Adrenal gland (tissue), 5 donors: ENCODE results near the gene DLK1.

Source experiments
- POLR2A ChIP-seq, 2 donors: fragments of 450-650 bp; IDR thresholded peaks; one replicate each; pipeline ENCODE4 v1.6.1; 2017; ENCODE audit warnings: antibody characterized with exemption in 2 of 2, mild to moderate bottlenecking in 2 of 2, moderate library complexity in 1 of 2
- TF ChIP-seq, protein P1 (sequence below), 6 experiments: fragments of 450-650 bp in 4 of 6; fragments of 200-600 bp in 2 of 6; sonication (generic) in 1 of 6; IDR thresholded peaks; 1 replicate in 5 of 6; 2 replicates in 1 of 6; pipeline versions ENCODE4 v1.5.1 to v1.8.0; 2016 to 2021; ENCODE audit warnings: antibody characterized with exemption in 6 of 6, mild to moderate bottlenecking in 2 of 6, moderate library complexity in 1 of 6
- donor health status: DM: no; HTN: no; CAD: no.

- no peak for TF ChIP-seq POLR2A (IDR thresholded peaks at IDR 0.05)
- TF ChIP-seq, protein P1, sequence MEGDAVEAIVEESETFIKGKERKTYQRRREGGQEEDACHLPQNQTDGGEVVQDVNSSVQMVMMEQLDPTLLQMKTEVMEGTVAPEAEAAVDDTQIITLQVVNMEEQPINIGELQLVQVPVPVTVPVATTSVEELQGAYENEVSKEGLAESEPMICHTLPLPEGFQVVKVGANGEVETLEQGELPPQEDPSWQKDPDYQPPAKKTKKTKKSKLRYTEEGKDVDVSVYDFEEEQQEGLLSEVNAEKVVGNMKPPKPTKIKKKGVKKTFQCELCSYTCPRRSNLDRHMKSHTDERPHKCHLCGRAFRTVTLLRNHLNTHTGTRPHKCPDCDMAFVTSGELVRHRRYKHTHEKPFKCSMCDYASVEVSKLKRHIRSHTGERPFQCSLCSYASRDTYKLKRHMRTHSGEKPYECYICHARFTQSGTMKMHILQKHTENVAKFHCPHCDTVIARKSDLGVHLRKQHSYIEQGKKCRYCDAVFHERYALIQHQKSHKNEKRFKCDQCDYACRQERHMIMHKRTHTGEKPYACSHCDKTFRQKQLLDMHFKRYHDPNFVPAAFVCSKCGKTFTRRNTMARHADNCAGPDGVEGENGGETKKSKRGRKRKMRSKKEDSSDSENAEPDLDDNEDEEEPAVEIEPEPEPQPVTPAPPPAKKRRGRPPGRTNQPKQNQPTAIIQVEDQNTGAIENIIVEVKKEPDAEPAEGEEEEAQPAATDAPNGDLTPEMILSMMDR (IDR thresholded peaks at IDR 0.05) = no peak
Observed at GRCh38 chr14:100774164-100774537, 47.5 kb downstream of the DLK1 start.
